ENCODE data around the gene ATP2B1.

GRCh38 chr12:89593233-89593632, 115.4 kb downstream of the ATP2B1 start:
- TF ChIP-seq, protein P1, sequence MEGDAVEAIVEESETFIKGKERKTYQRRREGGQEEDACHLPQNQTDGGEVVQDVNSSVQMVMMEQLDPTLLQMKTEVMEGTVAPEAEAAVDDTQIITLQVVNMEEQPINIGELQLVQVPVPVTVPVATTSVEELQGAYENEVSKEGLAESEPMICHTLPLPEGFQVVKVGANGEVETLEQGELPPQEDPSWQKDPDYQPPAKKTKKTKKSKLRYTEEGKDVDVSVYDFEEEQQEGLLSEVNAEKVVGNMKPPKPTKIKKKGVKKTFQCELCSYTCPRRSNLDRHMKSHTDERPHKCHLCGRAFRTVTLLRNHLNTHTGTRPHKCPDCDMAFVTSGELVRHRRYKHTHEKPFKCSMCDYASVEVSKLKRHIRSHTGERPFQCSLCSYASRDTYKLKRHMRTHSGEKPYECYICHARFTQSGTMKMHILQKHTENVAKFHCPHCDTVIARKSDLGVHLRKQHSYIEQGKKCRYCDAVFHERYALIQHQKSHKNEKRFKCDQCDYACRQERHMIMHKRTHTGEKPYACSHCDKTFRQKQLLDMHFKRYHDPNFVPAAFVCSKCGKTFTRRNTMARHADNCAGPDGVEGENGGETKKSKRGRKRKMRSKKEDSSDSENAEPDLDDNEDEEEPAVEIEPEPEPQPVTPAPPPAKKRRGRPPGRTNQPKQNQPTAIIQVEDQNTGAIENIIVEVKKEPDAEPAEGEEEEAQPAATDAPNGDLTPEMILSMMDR (conservative IDR thresholded peaks at IDR 0.05), result no peak
- no peak for TF ChIP-seq ZFX (IDR thresholded peaks at IDR 0.05)
